AG08395 (cell line): ENCODE data around the gene SCAF8.
"Not testable (repeated sequence)": the region's sequence is repeated elsewhere in the genome, so short reads cannot be mapped to it uniquely, and the experiment has no call there.

Experiments used
- DNase-seq: peaks from one replicate; pipeline ENCODE4 v3.0.0; 2012; ENCODE audit warnings: mixed read lengths, low spot score

The SCAF8 gene

GRCh38 chr6:154733626-154734382 is 588 bp downstream of the SCAF8 start:
- peak; percentile 99 for DNase-seq

DNA sequence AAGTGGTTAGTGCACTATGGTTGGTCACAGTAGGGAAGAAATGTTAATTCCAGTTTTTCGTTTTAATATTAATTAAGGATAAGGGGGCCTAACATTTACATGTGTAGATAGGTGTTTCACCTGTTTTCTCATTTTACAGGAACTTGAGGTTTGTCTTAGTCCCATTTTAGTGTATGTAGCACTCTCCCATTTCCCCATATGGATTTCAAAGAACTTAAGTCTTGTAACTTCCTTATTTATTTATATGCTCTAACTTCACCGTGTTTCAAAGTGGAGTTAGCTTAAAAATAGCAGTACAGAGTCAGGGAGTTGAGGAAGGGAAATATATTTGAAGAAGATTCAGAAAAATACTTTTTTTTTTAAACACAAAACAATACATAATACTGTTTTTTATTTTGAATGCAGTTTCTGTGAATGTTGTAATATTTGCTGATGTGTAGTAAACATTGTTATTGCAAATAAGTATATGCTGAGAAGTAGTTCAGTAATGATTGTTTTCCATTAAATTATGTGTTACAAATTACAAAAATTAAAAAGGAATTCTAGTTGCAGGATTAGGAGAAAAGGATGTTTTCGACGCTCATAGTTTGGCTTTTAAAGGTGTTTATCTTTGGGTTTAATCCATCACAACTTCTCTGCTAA is 3.5 kb downstream of the SCAF8 start:
- DNase-seq = no peak

DNA sequence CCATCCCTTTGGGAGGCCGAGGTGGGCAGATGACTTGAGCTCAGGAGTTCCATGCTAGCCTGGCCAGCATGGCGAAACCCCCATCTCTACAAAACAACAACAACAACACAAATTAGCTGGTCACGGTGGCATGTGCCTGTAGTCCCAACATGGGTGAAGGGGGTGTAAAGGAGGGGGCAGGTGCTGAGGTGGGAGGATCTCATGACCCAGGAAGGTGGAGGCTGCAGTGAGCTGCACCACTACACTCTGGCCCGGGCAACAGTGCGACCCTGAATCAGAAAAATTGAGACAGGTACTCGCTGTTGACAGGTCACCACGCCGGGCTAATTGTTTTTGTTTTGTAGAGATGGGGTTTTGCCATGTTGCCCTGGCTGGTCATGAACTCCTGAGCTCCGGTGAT is 4.2 kb downstream of the SCAF8 start:
- DNase-seq = no peak

DNA sequence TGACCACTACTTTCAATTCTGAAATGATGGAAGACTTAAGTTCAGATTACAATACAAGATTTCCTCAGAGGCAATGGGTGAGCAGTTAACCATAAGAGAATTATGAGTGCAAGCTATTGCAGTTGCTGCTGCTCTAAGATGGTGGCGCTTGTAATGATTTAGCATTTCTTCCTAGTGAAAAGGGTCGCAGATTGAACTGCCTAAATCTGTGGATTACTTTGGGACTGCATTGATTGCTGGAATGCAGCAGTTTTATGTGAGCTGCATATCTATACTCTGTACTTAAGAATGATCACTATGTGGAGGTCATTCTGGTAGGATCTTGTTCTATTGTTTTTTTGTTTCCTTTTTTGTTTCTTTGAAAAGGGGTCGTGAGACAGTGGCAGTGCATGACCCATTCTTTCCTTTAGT is 5.3 kb downstream of the SCAF8 start:
- no peak for DNase-seq

GRCh38 chr6:154740658-154741057 is 7.4 kb downstream of the SCAF8 start:
- no peak for DNase-seq

DNA sequence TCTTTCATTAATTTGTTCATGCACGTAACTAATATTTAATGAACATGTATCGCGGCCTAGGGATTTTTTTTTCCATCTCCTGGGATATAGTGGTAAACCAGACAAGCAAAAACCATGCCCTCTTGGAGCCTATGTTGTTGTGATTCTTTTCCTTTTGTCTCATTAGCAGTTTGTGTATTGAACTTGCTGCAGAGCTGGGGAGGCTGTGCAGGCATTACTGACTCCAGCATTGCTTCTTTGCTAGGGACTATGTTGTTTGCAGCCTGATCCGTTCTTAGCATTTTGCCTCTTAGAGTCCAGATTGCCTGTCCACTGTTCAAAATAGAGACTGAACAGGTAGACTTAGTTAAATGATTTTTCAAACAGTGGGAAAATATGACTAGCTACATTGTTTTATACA is 9.7 kb downstream of the SCAF8 start:
- DNase-seq = no peak

GRCh38 chr6:154744029-154744745 is 11.0 kb downstream of the SCAF8 start:
- not testable (repeated sequence) for DNase-seq

DNA sequence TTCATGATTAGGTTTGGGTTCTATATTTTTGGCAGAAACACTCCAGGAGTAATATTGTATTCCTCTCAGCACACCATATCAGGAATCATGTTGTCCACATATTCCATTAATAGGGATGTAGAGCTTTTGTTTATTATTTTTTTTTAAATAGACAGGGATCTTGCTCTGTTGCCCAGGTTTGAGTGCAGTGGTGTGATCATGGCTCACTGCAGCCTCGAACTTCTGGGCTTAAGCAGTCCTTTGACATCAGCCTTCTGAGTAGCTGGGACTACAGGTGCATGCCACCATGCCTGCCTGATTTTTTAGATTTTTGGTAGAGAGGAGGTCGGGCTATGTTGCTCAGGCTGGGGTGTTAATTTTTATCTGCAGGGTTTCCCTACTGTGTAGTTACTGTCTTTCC is 12.0 kb downstream of the SCAF8 start:
- DNase-seq = no peak

- no peak for DNase-seq
Measured at GRCh38 chr6:154749341-154749740, 16.1 kb downstream of the SCAF8 start.

- DNase-seq = no peak
Measured at GRCh38 chr6:154751011-154751800, 18.0 kb downstream of the SCAF8 start.

GRCh38 chr6:154752022-154752421 is 18.8 kb downstream of the SCAF8 start:
- no peak for DNase-seq

- DNase-seq = peak; percentile 26
Measured at GRCh38 chr6:154754152-154754551, 20.9 kb downstream of the SCAF8 start.

- DNase-seq = no peak
Measured at GRCh38 chr6:154757352-154758050, 24.3 kb downstream of the SCAF8 start.

DNA sequence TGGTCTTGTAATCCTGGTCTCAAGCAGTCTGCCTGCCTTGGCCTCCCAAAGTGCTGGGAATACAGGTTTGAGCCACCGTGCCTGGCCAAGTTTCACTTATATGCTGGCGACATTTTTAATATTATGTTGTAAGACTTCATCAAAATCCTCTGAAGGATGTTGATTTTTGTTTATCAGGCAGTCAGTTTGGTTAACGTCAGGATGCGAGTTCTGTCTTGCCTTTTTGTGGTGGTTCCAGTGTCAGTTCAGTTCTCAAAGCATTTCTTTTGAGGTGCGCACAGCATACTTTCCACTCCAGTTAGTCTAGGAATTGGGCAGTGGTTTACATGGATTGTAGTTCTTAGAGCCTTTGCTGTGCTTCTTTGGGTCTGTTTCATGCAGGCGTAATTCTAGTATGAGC is 24.9 kb downstream of the SCAF8 start:
- DNase-seq = no peak

DNA sequence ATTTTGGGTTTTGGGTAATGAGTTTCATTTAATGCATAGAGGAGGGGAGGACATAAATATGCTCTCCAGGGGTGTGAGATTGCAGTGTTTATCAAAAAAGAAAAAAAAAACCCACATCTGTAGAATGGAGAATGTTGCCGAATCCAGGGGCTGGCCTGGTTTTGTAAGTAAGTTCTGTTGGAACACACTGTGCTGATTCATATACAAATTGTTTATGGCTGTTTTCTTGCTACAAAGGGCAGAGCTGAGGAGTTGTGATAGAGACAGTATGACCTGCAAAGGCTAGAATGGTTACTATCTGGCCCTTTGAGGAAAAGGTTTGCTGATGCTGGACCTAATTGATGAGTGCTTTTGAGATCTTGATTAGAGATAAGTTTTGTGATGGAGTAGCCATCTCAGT is 30.4 kb downstream of the SCAF8 start:
- DNase-seq = no peak

GRCh38 chr6:154765273-154765672 is 32.1 kb downstream of the SCAF8 start:
- no peak for DNase-seq

DNA sequence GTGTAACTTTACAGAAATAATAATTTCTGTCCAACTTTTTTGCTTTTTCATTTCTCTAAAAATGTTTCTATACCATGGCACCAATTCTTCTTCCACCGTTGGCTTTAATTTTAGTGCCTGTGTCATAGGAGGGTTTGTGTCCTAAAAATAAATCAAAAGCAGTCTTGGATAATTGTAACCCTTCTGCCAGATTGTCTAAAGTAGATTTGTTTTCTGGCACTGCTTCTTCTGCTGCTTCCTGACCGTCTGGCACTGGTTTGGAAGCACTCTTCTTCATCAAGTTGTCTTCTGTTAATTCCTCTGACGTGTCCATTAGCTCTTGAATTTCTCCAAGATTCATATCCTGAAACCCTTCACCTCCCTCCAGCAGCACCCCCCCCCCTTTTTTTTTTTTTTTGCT is 33.1 kb downstream of the SCAF8 start:
- no peak for DNase-seq

GRCh38 chr6:154767003-154767723 is 33.9 kb downstream of the SCAF8 start:
- no peak for DNase-seq

GRCh38 chr6:154768280-154768679 is 35.1 kb downstream of the SCAF8 start:
- no peak for DNase-seq

DNA sequence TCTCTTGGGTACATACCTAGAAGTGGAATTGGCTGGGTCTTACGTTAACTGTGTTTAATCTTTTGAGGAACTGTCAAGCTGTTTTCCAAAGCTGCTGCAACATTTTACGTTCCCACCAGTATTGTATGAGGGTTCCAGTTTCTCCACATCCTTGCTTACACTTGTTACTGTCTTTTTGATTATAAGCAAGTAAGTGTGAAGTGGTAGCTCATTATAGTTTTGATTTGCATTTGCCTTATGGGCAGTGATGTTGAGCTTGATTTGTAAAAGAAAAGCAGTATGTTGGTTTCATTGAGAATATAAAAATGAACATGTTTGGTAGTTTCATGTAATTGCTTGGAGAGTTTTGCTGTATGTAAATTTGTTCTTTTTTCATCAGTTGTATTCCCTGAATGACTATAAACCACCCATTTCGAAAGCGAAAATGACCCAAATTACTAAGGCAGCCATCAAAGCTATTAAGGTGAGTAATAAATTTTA is 40.4 kb downstream of the SCAF8 start:
- DNase-seq = no peak

GRCh38 chr6:154779157-154779556 is 45.9 kb downstream of the SCAF8 start:
- DNase-seq = not testable (repeated sequence)
